HepG2 (cell line): Measurements from ENCODE around the gene ESPNL. TPM values are rescaled to one million over a fixed set of nuclear protein-coding genes. Genes with fewer than 3 reads are reported as not detected.

Experiments used
- ATAC-seq: fragments of 200-7000 bp; cut with Tn5 transposase; 3 replicates; pipeline ENCODE4 v1.9.1; 2020; ENCODE audit warnings: mild to moderate bottlenecking, moderate library complexity
- BruUV-seq: library from RNA; stranded (reverse); fragments of 400-500 nt; replicated peaks from 2 replicates; lab custom pipeline; 2021; lab: Mats Ljungman, UMichigan
- CTCF ChIA-PET: fragments of 300-600 bp; formaldehyde crosslinking; extraction: SDS; loops from one replicate; lab custom pipeline; 2021; ENCODE audit warnings: low total read pairs, inconsistent platforms, low intra/inter-chr PET ratio; lab: Yijun Ruan, JAX
- POLR2A ChIA-PET: fragments of 350-600 bp; sonication (Branson Sonifier 250); formaldehyde crosslinking; loops from one replicate; lab custom pipeline; 2020; ENCODE audit warnings: antibody characterized with exemption, inconsistent platforms; lab: Yijun Ruan, JAX
- DNase-seq: peaks from one replicate; pipeline ENCODE4 v3.0.0-alpha.2; 2015; ENCODE audit warnings: low spot score
- FAIRE-seq: peaks from 3 replicates; lab custom pipeline; 2011; peaks lifted over from hg19 to GRCh38; lab: Jason Lieb, UNC
- H2AFZ ChIP-seq: one replicate; pipeline ENCODE4 v1.6.1; 2011; ENCODE audit warnings: low read length, inconsistent platforms
- H3K27ac ChIP-seq: fragments of 300-600 bp; 3 replicates; pipeline ENCODE4 v1.8.0; 2011; ENCODE audit warnings: mixed run types, mild to moderate bottlenecking, mixed read lengths, low read length, inconsistent platforms; ENCODE audit not compliant: insufficient read depth; ENCODE audit errors: extremely low read length
- H3K27me3 ChIP-seq, 2 experiments: fragments of 200-600 bp in 1 of 2; 2 replicates in 1 of 2; 3 replicates in 1 of 2; pipeline versions ENCODE4 v1.6.0 to v1.8.0; 2011; ENCODE audit warnings: low read length in 2 of 2, mild to moderate bottlenecking in 2 of 2, moderate library complexity in 2 of 2, inconsistent platforms in 1 of 2; ENCODE audit not compliant: insufficient read depth in 2 of 2, control insufficient read depth in 1 of 2
- H3K36me3 ChIP-seq, 2 experiments: fragments of 200-600 bp in 1 of 2; replicated peaks in 1 of 2; 2 replicates in 1 of 2; 3 replicates in 1 of 2; pipeline versions ENCODE4 v1.5.1 to v1.8.0; 2011; ENCODE audit warnings: low read length in 2 of 2, inconsistent platforms in 1 of 2; ENCODE audit not compliant: insufficient read depth in 2 of 2, control insufficient read depth in 1 of 2
- H3K4me1 ChIP-seq: 2 replicates; pipeline ENCODE4 v1.5.1; 2012; ENCODE audit warnings: low read length, inconsistent platforms; ENCODE audit not compliant: insufficient read depth
- H3K4me2 ChIP-seq: 2 replicates; pipeline ENCODE4 v1.6.0; 2011; ENCODE audit warnings: low read depth, low read length, inconsistent platforms
- H3K4me3 ChIP-seq, 3 experiments: fragments of 200-600 bp in 1 of 3; sonication (generic), shearing (Covaris generic) in 1 of 3; replicated peaks in 1 of 3; 2 replicates each; pipeline ENCODE4 v1.5.1; 2011 to 2016; ENCODE audit warnings: low read length in 3 of 3, inconsistent platforms in 2 of 3, low read depth in 2 of 3, mild to moderate bottlenecking in 2 of 3, control low read depth in 1 of 3, mixed read lengths in 1 of 3; ENCODE audit not compliant: insufficient read depth in 1 of 3
- H3K79me2 ChIP-seq: one replicate; pipeline ENCODE4 v1.6.1; 2011; ENCODE audit warnings: low read length, inconsistent platforms; ENCODE audit not compliant: insufficient read depth
- H3K9ac ChIP-seq: 2 replicates; pipeline ENCODE4 v1.6.0; 2011; ENCODE audit warnings: mild to moderate bottlenecking, low read depth, low read length, inconsistent platforms; ENCODE audit not compliant: insufficient read depth
- H3K9me3 ChIP-seq: 2 replicates; pipeline ENCODE4 v1.5.1; 2012; ENCODE audit warnings: mild to moderate bottlenecking, low read length
- H4K20me1 ChIP-seq: 2 replicates; pipeline ENCODE4 v1.6.0; 2011; ENCODE audit warnings: inconsistent platforms, mild to moderate bottlenecking, low read length, moderate library complexity; ENCODE audit not compliant: insufficient read depth
- BHLHE40 ChIP-seq: IDR thresholded peaks from 2 replicates; pipeline ENCODE4 v1.6.1; 2011; ENCODE audit warnings: low read length, improper control_type of control experiment
- CHCHD3 ChIP-seq: sonication (generic); formaldehyde crosslinking; IDR thresholded peaks from 2 replicates; pipeline ENCODE4 v1.8.0; 2022; ENCODE audit warnings: mild to moderate bottlenecking, missing genetic modification reagents, moderate library complexity
- LBX2 ChIP-seq: sonication (generic); formaldehyde crosslinking; IDR thresholded peaks from 2 replicates; pipeline ENCODE4 v1.5.0; 2020; ENCODE audit warnings: missing genetic modification reagents, mild to moderate bottlenecking, borderline replicate concordance
- NR2F1 ChIP-seq, 2 experiments: fragments of 450-650 bp in 1 of 2; formaldehyde crosslinking in 1 of 2; IDR thresholded peaks; 2 replicates each; pipeline versions ENCODE4 v1.5.0 to v1.6.1; 2016 to 2020; ENCODE audit warnings: mild to moderate bottlenecking in 1 of 2, missing compliant biosample characterization in 1 of 2, missing genetic modification reagents in 1 of 2, moderate library complexity in 1 of 2
- TEAD2 ChIP-seq: sonication (generic); formaldehyde crosslinking; IDR thresholded peaks from 2 replicates; pipeline ENCODE4 v1.9.0; 2021; ENCODE audit warnings: missing genetic modification reagents
- ZNF10 ChIP-seq: sonication (generic); formaldehyde crosslinking; IDR thresholded peaks from 2 replicates; pipeline ENCODE4 v1.4.0; 2020; ENCODE audit warnings: mild to moderate bottlenecking, low read depth, missing genetic modification reagents, borderline replicate concordance
- ZNF687 ChIP-seq: sonication (generic); formaldehyde crosslinking; IDR thresholded peaks from 2 replicates; pipeline ENCODE4 v1.5.1; 2020; ENCODE audit warnings: mild to moderate bottlenecking, missing genetic modification reagents, moderate library complexity
- WGBS: methylation state at CpG from one replicate; pipeline ENCODE4 v1.1.6; 2017; ENCODE audit warnings: low lambda C conversion rate; 5-methylcytosine and 5-hydroxymethylcytosine counted together
- in situ Hi-C: cut with HindIII; loops from 2 replicates; pipeline ENCODE4 v1.10.0; 2017; ENCODE audit warnings: low pct_unique_long_range_greater_than_20kb; ENCODE audit not compliant: extremely low pct_ligation_motif_present
- intact Hi-C: fragments of 100-400 bp; cut with micrococcal nuclease; formaldehyde crosslinking; loops from one replicate; pipeline ENCODE4 v1.10.0; 2022; ENCODE audit not compliant: unreplicated experiment
- polyA plus RNA-seq, 8 experiments: library from polyadenylated mRNA; depleted of rRNA in 3 of 8; stranded (reverse) in 7 of 8; unstranded in 1 of 8; fragments of >200 nt; fragmentation: Illumina TruSeq in 4 of 8; extraction: Trizol in 4 of 8; gene quantifications; 2 replicates each; pipeline versions ENCODE4 v1.2.1 to v1.2.3, GENCODE V29; 2011 to 2016; ENCODE audit warnings: low read depth in 4 of 8, missing spikeins in 1 of 8, mixed read lengths in 1 of 8; ENCODE audit not compliant: insufficient read depth in 1 of 8
- total RNA-seq, 5 experiments: library from RNA; depleted of rRNA; stranded (reverse); fragments of >200 nt; fragmentation: Illumina TruSeq; extraction: Trizol; gene quantifications; 2 replicates each; pipeline ENCODE4 v1.2.3, GENCODE V29; 2016; ENCODE audit warnings: low read depth in 1 of 5

ESPNL gene
- total and polyA plus RNA-seq, 2 of the 13 experiments (the other 11 are each of a cell fraction or from before 2014, with no cell fraction given) = 0.45 to 0.80 TPM

- H3K27me3 ChIP-seq = peaks cover 12 to 47% of the 10 kb centered on the region in 2 experiments
- BruUV-seq = no TSS peak
- in situ Hi-C loops (no loop called here), intact Hi-C loops (no loop called here)
- no peak overlapping the region for H3K27ac ChIP-seq
- no peaks in the 10 kb centered on the region for H4K20me1 ChIP-seq
- 79% methylated on average over 25 of the region's 60 CpGs for WGBS
- CTCF ChIA-PET = no interaction called here
- H3K4me1 ChIP-seq = peaks cover 59% of the 10 kb centered on the region
- no peak overlapping the region for H3K9ac ChIP-seq
- H3K4me3 ChIP-seq = no peak overlapping the region
- no peak for FAIRE-seq
- no peak for TF ChIP-seq NR2F1 (CRISPR knock-in tag; IDR thresholded peaks at IDR 0.05)
- TF ChIP-seq CHCHD3 (CRISPR knock-in tag) = no peak
- TF ChIP-seq BHLHE40 = peak; percentile 48; the same call in 1 of the 2 replicates
- TF ChIP-seq TEAD2 (CRISPR knock-in tag) = no peak
- TF ChIP-seq ZNF687 = peak; percentile 27
- no peak for TF ChIP-seq LBX2 (CRISPR knock-in tag)
- TF ChIP-seq ZNF10 (CRISPR knock-in tag) = no peak
- no peak overlapping the region for H3K4me2 ChIP-seq
- no peaks in the 10 kb centered on the region for H3K36me3 ChIP-seq
- ATAC-seq = no peak
- DNase-seq = no peak
- H3K9me3 ChIP-seq = no peaks in the 10 kb centered on the region
- POLR2A ChIA-PET = no interaction called here
- H2AFZ ChIP-seq = no peak overlapping the region
- no peaks in the 10 kb centered on the region for H3K79me2 ChIP-seq
Measured at GRCh38 chr2:238140721-238141540, 40.8 kb downstream of the ESPNL start.
